Effector memory CD8-positive, alpha-beta T cell (primary cell): Measurements from ENCODE around the gene METRNL.

Experiments used
- ATAC-seq: fragments of 150-1000 bp; cut with Tn5 transposase; replicated peaks from 2 replicates; pipeline ENCODE4 v1.10.0; 2021; ENCODE audit warnings: mild to moderate bottlenecking, moderate library complexity
- DNase-seq, 3 experiments: peaks; one replicate each; pipeline ENCODE4 v3.0.0; 2021
- H3K27ac Mint-ChIP-seq, 2 donors: one replicate each; pipeline ENCODE4 v1.8.0; 2022; ENCODE audit warnings: mild to moderate bottlenecking in 2 of 2, mixed read lengths in 2 of 2, moderate library complexity in 2 of 2
- H3K27me3 Mint-ChIP-seq, 2 donors: one replicate each; pipeline ENCODE4 v1.8.0; 2022; ENCODE audit warnings: mixed read lengths in 2 of 2
- H3K36me3 Mint-ChIP-seq: one replicate; pipeline ENCODE4 v1.8.0; 2022; ENCODE audit warnings: mild to moderate bottlenecking, moderate library complexity, mixed read lengths; ENCODE audit not compliant: insufficient read depth
- H3K4me1 Mint-ChIP-seq, 2 donors: one replicate each; pipeline ENCODE4 v1.8.0; 2022; ENCODE audit warnings: low read depth in 2 of 2, mixed read lengths in 2 of 2
- H3K4me3 Mint-ChIP-seq, 2 donors: one replicate each; pipeline ENCODE4 v1.8.0; 2022; ENCODE audit warnings: mild to moderate bottlenecking in 2 of 2, mixed read lengths in 2 of 2, moderate library complexity in 2 of 2
- H3K9me3 Mint-ChIP-seq, 2 donors: one replicate each; pipeline ENCODE4 v1.8.0; 2022; ENCODE audit warnings: mixed read lengths in 2 of 2

The METRNL gene

DNA sequence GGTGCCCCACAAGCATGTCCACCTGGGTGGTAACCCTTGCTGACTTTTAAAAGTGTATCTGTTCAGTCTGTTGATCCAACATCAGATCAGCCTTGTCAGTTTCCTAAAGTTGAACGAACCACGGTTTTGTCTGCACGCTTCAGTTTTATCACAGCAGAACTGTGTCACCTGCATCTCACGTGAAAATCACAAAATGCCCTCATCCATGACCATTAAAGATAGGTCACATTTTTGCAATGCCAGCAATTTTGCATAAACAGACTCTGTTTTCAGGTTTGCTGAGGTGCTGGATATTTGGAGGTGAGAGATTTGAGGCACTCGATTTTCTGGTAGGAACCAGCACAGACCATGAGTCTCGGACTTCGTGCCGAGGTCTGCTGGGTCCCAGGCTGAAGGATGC, 3.0 kb downstream of the METRNL start:
- Mint-ChIP-seq H3K9me3 (no peaks in the 10 kb centered on the region), H3K4me1 (peaks cover 41 to 42% of the 10 kb centered on the region in 2 donors), H3K36me3 (peaks cover 74% of the 10 kb centered on the region), H3K27me3 (no peaks in the 10 kb centered on the region), H3K4me3 (peak overlapping the region; percentile 83), H3K27ac (peak overlapping the region; percentile 96)
- DNase-seq, result no peak
- ATAC-seq, result no peak

DNA sequence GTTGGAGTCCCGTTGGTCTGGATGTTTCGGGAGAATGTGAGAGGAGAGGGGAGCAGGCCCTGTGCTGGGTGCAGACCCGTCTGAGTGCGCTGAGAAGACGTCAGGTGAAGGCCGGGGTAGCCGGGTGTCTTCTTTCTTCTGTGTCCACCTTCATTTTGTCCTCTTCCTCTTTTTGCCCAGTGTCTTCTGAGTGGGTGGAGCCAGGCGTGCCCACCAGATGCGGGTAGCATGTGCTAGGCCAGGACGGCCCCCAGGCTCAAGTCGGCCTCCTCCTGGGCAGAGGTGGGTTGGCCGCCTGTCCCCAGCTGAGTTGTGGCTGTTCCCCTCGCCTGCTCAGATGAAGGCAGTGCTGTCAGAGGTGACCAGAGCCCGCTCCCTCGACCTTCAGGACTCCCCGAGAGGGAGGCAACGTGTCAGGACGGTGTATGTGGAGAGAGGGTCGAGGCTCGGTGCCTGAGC, 3.5 kb downstream of the METRNL start:
- ATAC-seq (no peak), DNase-seq (no peak)
- Mint-ChIP-seq H3K9me3 (no peaks in the 10 kb centered on the region), H3K4me1 (peaks cover 42 to 43% of the 10 kb centered on the region in 2 donors), H3K36me3 (peaks cover 74% of the 10 kb centered on the region), H3K27me3 (no peaks in the 10 kb centered on the region), H3K4me3 (peak overlapping the region; percentile 83), H3K27ac (peak overlapping the region; percentile 96)

DNA sequence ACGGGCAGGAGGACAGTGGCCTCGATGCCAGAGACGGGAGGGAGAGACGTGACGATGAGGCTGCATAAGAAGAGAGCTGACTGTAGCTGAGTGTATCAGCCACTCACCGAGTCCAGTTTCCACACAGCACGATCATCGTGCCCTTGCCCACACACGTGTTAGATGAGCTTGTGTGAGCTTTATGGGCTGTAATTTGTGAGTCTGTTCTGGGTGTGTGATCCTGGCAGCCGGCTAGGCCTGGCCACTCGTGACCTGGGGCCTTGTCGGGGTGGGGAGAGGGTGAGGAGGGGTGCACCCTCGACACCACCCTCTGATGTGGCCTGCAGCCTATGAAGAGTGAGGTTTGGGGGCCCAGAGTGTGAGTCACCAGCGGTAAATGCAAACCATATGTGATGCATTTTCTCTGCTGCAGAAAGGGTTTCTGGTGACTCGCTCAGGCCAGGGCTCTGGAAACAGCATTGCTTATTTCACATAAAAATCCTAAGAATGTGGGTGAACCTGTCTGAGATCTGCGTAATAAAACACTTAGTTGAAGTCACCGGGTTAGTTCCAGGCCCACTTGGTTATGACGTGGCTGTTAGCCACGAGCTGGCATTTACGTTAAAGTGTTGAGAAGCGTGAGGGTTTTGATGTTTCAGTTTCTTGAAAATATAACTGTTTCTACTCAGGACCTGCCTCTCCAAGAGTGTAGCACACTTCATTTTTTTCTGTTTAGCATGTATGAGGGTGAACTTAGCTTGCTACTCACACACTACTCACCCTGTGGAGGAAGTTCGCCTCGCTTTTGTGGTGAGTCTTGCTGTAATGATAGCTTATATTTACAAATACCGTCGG, 4.2 kb downstream of the METRNL start:
- Mint-ChIP-seq H3K27ac (peak overlapping the region; percentile 96), H3K36me3 (peaks cover 76% of the 10 kb centered on the region), H3K27me3 (no peaks in the 10 kb centered on the region), H3K4me1 (peaks cover 41 to 42% of the 10 kb centered on the region in 2 donors), H3K4me3 (peak overlapping the region; percentile 83), H3K9me3 (no peaks in the 10 kb centered on the region)
- ATAC-seq (peak; percentile 63), DNase-seq (peak; percentile 74 to 79 (median 77))

DNA sequence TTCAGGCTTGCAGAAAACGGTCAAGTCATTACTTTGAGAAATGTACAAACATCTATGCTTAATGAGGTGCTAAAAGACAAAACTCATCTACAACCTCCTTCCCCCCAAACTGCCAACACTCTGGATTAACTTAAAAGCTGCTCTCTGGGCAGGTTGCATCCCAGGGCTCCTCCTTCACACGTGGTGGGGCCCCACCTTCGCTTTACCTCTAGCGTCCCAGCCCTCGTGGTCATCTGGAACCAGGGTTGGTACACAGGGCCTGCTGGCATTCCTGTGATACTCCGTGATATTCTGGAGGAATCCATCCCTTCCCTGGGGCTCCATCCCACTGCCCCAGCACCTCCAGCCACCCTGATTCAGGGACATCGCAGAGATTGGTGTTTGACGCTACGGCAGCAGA, 4.8 kb downstream of the METRNL start:
- no peaks in the 10 kb centered on the region for H3K9me3 Mint-ChIP-seq
- no peak for ATAC-seq
- peak overlapping the region; percentile 96 for H3K27ac Mint-ChIP-seq
- no peak for DNase-seq
- peaks cover 82% of the 10 kb centered on the region for H3K36me3 Mint-ChIP-seq
- H3K4me1 Mint-ChIP-seq, result peaks cover 41 to 42% of the 10 kb centered on the region in 2 donors
- no peaks in the 10 kb centered on the region for H3K27me3 Mint-ChIP-seq
- peak overlapping the region; percentile 83 for H3K4me3 Mint-ChIP-seq

DNA sequence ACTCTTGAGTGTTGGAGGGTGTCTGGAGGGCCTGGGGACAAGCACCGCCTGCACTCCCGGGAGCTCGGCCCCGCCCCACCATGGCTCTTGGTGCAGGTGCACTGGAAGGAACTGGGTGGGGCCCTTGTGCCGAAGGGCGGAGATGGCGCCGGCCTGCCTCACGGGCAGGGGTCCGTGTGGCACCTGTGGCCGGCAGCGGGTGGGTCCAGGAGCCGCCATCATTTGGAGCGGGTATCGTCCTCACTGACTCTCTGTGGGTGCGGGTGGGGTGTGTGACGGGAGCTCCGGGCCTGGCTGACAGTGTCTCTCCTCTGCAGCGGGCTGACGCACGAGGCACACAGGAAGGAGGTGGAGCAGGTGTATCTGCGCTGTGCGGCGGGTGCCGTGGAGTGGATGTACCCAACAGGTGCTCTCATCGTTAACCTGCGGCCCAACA, 5.2 kb downstream of the METRNL start:
- Mint-ChIP-seq H3K9me3 (no peaks in the 10 kb centered on the region), H3K4me1 (peaks cover 43 to 44% of the 10 kb centered on the region in 2 donors), H3K36me3 (peaks cover 87% of the 10 kb centered on the region), H3K4me3 (peak overlapping the region; percentile 83), H3K27me3 (no peaks in the 10 kb centered on the region), H3K27ac (peak overlapping the region; percentile 96)
- no peak for DNase-seq
- ATAC-seq, result no peak

DNA sequence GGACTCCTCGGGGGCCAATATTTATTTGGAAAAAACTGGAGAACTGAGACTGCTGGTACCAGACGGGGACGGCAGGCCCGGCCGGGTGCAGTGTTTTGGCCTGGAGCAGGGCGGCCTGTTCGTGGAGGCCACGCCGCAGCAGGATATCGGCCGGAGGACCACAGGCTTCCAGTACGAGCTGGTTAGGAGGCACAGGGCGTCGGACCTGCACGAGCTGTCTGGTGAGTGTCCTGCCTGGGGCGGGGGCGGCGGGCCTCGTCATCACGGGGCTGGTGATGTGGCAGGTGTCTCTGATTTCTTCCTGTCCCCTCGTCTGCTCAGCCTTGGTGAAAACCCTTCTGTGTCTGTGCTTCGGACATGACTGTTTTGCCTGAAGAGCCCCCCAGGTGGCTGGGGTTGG, 5.7 kb downstream of the METRNL start:
- Mint-ChIP-seq H3K4me3 (peak overlapping the region; percentile 83), H3K9me3 (no peaks in the 10 kb centered on the region), H3K36me3 (peaks cover 89% of the 10 kb centered on the region), H3K27me3 (no peaks in the 10 kb centered on the region), H3K4me1 (peaks cover 44 to 45% of the 10 kb centered on the region in 2 donors), H3K27ac (peak overlapping the region; percentile 96)
- no peak for ATAC-seq
- no peak for DNase-seq

DNA sequence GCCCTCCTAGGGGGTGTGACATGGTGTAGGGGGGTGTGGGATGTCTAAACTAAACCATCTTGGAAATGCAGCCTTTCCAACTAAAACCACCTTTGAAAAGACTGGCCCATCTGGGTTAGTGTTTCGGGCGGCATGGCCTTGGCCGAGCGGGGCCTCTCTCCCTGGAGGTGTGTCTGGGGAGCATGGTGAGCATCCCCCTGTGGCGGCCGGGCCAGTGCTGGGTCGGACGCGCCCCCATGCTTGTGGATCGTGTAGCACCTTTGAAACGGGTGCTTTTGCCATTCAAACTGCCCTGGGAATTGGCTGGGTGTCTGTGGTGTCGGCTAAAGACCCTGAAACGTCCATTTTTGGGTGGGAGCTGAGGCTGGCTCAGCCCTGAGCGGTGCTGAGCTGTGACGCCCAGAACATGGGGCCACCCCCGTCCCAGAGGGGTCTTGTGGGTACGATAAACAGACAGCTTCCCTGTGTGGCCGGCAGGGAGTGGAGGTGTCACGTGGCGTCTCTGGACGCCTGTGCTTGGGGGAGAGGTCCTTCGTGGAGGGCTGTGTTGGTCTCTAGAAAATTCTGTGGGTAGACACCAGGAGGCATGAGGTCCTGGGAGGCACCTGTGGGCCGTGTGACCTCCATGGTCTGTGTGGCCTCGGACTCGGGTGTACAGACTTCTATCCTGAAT, 6.3 kb downstream of the METRNL start:
- Mint-ChIP-seq H3K4me3 (peak overlapping the region; percentile 83), H3K27ac (peak overlapping the region; percentile 38 to 96), H3K4me1 (peaks cover 45 to 46% of the 10 kb centered on the region in 2 donors), H3K27me3 (no peaks in the 10 kb centered on the region), H3K9me3 (no peaks in the 10 kb centered on the region), H3K36me3 (peaks cover 91% of the 10 kb centered on the region)
- DNase-seq (no peak), ATAC-seq (no peak)

DNA sequence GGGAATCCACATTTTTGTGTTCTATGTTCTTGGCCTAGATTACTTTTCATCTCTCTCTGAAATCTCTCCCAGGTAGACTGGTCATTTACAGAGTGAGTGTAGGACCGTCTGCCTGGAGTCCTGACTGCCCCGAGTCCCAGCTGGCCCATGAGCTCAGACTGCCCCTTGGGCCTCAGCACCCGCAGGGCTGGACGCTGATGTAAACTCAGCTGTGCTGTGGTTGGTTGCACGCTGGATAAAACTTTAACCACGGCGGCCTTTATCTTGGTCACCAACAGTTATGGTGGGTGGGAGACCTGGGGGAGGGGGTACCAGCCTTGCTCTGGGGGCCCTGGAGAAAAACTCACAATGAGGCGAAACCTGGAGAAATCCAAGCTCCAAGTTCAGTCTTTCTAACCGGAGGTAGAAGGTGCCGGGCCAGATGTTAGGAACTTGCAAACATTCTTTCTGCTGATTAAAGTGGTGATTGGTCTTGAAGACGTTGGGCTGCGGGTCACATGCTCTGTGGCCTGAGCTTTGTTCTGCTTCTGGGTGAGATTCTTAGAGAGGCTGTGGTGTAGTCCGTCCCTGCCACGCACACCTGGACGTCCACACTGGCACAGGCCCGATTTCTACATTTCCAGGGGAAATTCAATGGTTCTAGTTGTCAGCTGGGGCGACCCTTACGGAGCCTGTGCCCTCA, 6.9 kb downstream of the METRNL start:
- H3K9me3 Mint-ChIP-seq, result no peaks in the 10 kb centered on the region
- H3K27me3 Mint-ChIP-seq, result no peaks in the 10 kb centered on the region
- DNase-seq, result no peak
- ATAC-seq, result no peak
- peak overlapping the region; percentile 38 to 96 for H3K27ac Mint-ChIP-seq
- H3K4me1 Mint-ChIP-seq, result peaks cover 46 to 48% of the 10 kb centered on the region in 2 donors
- H3K4me3 Mint-ChIP-seq, result peak overlapping the region; percentile 83
- peaks cover 93% of the 10 kb centered on the region for H3K36me3 Mint-ChIP-seq

DNA sequence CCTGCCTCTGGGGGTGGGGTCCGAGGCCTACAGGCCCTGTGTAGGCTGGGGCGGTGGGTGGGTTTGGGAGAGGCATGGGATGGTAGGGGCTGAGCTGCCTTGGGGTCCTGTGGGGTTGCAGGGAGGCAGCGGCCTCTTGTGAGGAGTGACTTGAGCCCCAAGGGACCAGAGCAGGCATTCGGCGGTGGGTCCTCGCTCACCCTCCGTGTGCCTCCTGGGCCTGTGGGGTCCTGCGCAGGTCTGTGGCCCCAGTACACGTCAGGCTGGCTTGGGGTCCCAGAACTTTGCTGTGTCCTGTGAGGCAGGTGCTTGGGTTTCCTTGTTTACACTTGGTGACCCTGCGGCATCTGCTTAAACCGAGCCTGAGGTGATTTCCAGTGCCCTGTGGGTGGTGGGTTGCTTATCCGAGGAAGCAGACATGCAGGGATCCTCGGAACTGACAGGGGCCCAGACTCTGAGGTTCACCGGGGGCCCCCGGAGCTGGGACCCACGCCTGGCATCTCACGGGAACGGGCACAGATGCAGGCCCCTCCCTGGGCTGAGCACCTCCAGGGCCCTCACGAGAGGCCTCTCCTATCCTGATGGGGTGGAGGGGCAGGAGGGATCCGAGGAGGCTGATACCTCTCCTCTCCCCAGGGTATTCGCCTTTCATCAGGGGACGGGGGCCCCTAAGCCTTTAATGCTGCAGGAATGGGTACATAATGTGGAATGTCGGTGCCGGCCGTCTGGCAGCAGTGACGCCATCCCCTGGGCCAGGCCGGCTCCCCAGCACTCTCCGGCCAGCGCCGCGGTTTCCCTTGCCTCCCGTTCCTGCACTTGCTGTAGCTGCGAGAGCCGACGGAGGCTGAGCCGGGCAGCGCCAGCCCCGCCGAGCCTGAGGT, 7.7 kb downstream of the METRNL start:
- Mint-ChIP-seq H3K9me3 (no peaks in the 10 kb centered on the region), H3K27me3 (no peaks in the 10 kb centered on the region), H3K4me1 (peaks cover 41 to 46% of the 10 kb centered on the region in 2 donors), H3K36me3 (peaks cover 93% of the 10 kb centered on the region), H3K27ac (peak overlapping the region in 1 of 2 donors; percentile 96), H3K4me3 (peak overlapping the region in 1 of 2 donors; percentile 83)
- DNase-seq (no peak), ATAC-seq (no peak)

DNA sequence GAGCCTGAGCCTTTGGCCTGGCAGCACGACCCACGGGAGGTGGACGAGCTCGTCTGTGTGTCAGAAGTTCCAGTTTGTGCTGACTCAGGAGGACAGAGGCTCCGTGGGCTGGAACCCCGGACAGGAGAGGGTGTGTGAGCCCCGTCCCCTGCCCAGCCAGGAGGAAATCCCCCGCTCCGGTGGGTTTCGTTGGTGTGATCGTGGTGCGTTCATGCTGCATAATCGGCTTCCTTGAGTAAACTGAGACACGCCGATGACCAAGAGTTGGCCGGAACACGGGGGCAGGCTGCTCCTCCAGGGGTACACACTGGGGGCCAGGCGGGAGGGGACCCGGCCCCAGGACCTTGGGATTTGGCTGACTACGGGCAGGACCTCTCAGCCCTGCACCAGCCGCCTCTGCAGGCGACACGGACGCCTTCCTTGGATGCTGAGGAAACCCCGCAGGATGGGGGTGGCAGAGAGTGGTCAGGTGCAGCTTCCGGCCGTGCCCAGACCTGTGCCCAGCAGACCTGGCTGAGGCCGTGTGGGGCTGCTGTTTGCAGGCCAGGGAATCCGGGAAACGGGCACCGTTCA, 8.5 kb downstream of the METRNL start:
- Mint-ChIP-seq H3K36me3 (peaks cover 93% of the 10 kb centered on the region), H3K4me3 (no peak overlapping the region), H3K9me3 (no peaks in the 10 kb centered on the region), H3K27me3 (no peaks in the 10 kb centered on the region), H3K27ac (peak overlapping the region in 1 of 2 donors; percentile 96), H3K4me1 (peaks cover 34 to 38% of the 10 kb centered on the region in 2 donors)
- ATAC-seq, result no peak
- no peak for DNase-seq

DNA sequence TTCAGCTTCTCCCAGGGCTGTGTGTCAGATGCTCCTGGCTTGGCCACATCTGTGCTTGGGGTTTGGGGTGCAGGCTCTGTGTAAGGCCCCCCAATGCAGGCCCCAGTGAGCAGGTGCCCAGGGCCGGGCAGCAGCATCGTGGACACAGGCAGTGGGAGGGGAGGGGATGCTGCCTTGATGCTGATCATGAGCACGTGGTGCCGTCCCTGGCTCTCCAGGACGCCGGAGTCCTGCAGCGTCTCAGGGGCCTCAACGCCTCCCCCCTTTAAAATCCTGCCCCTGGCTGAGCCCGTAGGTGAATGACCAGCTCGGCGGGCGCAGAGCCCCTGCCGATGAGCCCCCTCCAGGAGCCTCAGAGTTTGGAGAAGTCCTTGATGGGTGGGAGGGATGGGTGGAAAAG, 9.0 kb downstream of the METRNL start:
- Mint-ChIP-seq H3K36me3 (peaks cover 93% of the 10 kb centered on the region), H3K9me3 (no peaks in the 10 kb centered on the region), H3K27me3 (no peaks in the 10 kb centered on the region), H3K27ac (peak overlapping the region in 1 of 2 donors; percentile 49), H3K4me3 (no peak overlapping the region), H3K4me1 (peaks cover 28 to 33% of the 10 kb centered on the region in 2 donors)
- ATAC-seq (no peak), DNase-seq (no peak)

DNA sequence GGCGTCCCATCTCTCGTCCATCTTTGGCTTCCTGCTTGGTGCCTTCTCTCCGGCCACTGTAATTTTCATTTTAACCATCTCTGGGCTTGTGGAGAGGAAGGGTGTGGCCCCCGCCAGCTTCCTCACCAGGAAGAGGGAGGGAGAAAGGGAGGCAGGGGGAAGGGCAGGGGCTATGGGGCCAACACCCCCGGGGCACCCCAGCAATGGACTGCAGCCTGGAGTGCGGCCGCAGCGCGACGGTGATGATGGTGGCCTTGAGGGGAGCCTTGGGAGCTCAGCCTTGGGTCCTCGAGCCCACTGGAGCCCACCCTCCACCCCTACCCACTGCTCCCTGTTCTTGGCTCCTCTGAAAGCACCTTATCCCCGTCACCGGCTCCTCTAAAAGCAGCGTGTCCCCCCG, 9.5 kb downstream of the METRNL start:
- Mint-ChIP-seq H3K4me1 (peaks cover 26 to 32% of the 10 kb centered on the region in 2 donors), H3K4me3 (no peak overlapping the region), H3K36me3 (peaks cover 93% of the 10 kb centered on the region), H3K27me3 (no peaks in the 10 kb centered on the region), H3K27ac (peak overlapping the region in 1 of 2 donors; percentile 85), H3K9me3 (no peaks in the 10 kb centered on the region)
- no peak for ATAC-seq
- DNase-seq, result no peak
